HG03565 (cell line): ENCODE results near the gene CCDC152.
"Not testable (repeated sequence)": the region's sequence is repeated elsewhere in the genome, so short reads cannot be mapped to it uniquely, and the experiment has no call there.

Experiments used
- ATAC-seq: cut with Tn5 transposase; IDR thresholded peaks from one replicate; pipeline ENCODE4 v1.9.1; 2021; ENCODE audit warnings: mild to moderate bottlenecking, moderate library complexity; ENCODE audit not compliant: unreplicated experiment

CCDC152 gene

DNA sequence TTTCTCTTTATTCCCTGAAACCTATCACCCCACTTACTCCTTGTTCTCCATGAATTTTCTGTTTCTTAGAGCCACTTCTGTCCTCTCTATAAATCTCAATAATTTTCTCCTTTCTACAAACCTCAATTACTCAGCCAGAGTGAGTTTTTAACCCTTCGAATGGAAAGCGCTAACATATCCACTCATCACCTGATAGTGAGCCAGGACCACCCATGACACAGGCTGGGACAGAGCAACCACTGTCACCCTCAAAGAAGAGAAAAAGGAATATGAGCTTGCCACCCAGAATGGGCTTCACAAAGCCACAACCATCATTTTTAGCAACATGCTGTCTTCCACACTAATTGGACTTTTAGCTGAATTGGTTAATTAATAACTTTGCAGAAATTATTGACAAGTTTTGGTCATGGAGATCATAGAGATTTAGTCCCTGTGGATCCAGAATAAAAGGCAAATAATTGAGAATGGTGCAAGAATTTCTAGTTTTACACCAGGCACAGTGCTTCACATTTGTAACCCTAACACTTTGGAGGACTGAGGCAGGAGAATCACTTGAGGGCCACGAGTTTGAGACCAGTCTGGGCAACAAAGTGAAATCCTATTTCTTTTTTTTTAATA, 87.2 kb downstream of the CCDC152 start:
- ATAC-seq, result no peak

DNA sequence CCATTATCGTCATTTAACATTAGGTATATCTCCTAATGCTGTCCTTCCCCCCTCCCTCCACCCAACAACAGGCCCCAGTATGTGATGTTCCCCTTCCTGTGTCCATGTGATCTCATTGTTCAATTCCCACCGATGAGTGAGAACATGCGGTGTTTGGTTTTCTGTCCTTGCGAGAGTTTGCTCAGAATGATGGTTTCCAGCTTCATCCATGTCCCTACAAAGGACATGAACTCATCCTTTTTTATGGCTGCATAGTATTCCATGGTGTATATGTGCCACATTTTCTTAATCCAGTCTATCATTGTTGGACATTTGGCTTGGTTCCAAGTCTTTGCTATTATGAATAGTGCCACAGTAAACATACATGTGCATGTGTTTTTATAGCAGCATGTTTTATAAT, 87.8 kb downstream of the CCDC152 start:
- not testable (repeated sequence) for ATAC-seq

DNA sequence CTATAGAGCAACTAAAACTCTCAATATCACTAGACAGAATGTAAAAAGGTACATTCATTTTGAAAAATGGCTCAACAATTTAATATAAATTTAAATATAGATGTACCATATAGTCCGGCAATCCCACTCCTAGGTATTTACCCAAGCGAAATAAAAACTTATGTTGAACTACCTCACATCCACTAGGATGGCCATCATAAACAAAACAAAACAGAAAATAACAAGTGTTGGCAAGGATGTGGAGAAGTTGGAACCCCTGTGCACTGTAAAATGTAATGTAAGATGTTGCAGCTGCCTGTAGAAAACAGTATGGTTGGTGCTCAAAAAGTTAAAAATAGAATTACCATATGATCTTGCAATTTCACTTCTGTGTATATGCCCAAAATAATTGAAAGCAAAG, 91.9 kb downstream of the CCDC152 start:
- no peak for ATAC-seq

DNA sequence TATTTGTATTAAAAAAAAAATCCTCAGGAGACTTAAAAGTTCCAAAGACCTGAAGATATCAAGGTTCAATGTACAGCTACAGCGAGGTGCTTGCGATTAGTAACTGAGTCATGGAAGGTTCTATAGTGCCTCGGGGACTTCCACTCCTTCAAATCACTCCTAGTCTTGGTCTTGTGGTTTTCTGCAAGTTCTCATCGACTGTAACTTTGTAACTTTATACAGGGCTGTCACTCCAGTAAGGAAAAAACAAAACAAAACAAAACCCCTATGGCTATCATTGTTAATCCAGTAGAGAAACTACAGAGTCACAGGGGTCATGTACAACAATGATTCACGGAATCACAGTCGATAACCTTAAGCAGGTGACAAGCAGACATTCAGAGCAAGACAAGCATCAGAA, 94.9 kb downstream of the CCDC152 start:
- ATAC-seq, result no peak
